A673 (cell line): ENCODE results near the gene CIAO3. TPM values are rescaled to one million over a fixed set of nuclear protein-coding genes. Genes with fewer than 3 reads are reported as not detected.

Experiments
- BruUV-seq: library from RNA; stranded (reverse); fragments of 400-500 nt; replicated peaks from 2 replicates; lab custom pipeline; 2021; lab: Mats Ljungman, UMichigan
- CTCF ChIA-PET: fragments of 300-600 bp; sonication (Branson Sonifier 250); formaldehyde crosslinking; loops from one replicate; lab custom pipeline; 2022; ENCODE audit warnings: antibody characterized with exemption; lab: Charles Lee
- POLR2A ChIA-PET: fragments of 300-600 bp; sonication (Branson Sonifier 250); formaldehyde crosslinking; loops from one replicate; lab custom pipeline; 2022; ENCODE audit warnings: antibody characterized with exemption; ENCODE audit not compliant: low non-redundant PET; lab: Charles Lee
- DNase-seq: peaks from one replicate; pipeline ENCODE4 v3.0.0-alpha.2; 2015; ENCODE audit warnings: low spot score
- H3K27ac ChIP-seq: fragments of 200-600 bp; sonication (generic); 2 replicates; pipeline ENCODE4 v1.5.1; 2016; ENCODE audit warnings: mixed run types, low read depth, mild to moderate bottlenecking, mixed read lengths, antibody characterized with exemption, low read length; ENCODE audit not compliant: poor library complexity, severe bottlenecking
- H3K27me3 ChIP-seq: fragments of 200-600 bp; sonication (generic); replicated peaks from 2 replicates; pipeline ENCODE4 v1.6.1; 2017; ENCODE audit warnings: mixed run types, low read depth, mild to moderate bottlenecking, mixed read lengths, antibody characterized with exemption, low read length; ENCODE audit not compliant: insufficient read depth, poor library complexity
- H3K36me3 ChIP-seq: fragments of 200-600 bp; sonication (generic); 2 replicates; pipeline ENCODE4 v1.6.1; 2016; ENCODE audit warnings: mixed run types, mild to moderate bottlenecking, mixed read lengths, antibody characterized with exemption, low read length; ENCODE audit not compliant: insufficient read depth, poor library complexity, severe bottlenecking
- H3K4me1 ChIP-seq: fragments of 200-600 bp; sonication (generic); 2 replicates; pipeline ENCODE4 v1.6.1; 2017; ENCODE audit warnings: mixed run types, mild to moderate bottlenecking, mixed read lengths, antibody characterized with exemption, low read length; ENCODE audit not compliant: insufficient read depth, poor library complexity, severe bottlenecking
- H3K4me3 ChIP-seq: fragments of 200-600 bp; sonication (generic); 2 replicates; pipeline ENCODE4 v1.5.1; 2016; ENCODE audit warnings: low read depth, mixed run types, mild to moderate bottlenecking, mixed read lengths, low read length; ENCODE audit not compliant: poor library complexity, severe bottlenecking
- H3K9me3 ChIP-seq: fragments of 200-600 bp; sonication (generic); 2 replicates; pipeline ENCODE4 v1.6.1; 2016; ENCODE audit warnings: mixed run types, low read depth, mild to moderate bottlenecking, mixed read lengths, antibody characterized with exemption, low read length; ENCODE audit not compliant: poor library complexity, severe bottlenecking
- CTCF ChIP-seq: fragments of 300-800, 200-600 bp; sonication (generic); conservative IDR thresholded peaks from 2 replicates; pipeline ENCODE4 v1.5.1; 2017; ENCODE audit warnings: low read depth, mild to moderate bottlenecking, antibody characterized with exemption, low read length, moderate library complexity, mixed read lengths
- EZH2 ChIP-seq: fragments of 200-600 bp; sonication (generic); IDR thresholded peaks from 2 replicates; pipeline ENCODE4 v1.6.1; 2017; ENCODE audit warnings: borderline replicate concordance, low read depth, mild to moderate bottlenecking, mixed read lengths, antibody characterized with exemption, low read length; ENCODE audit not compliant: poor library complexity, severe bottlenecking
- intact Hi-C: fragments of 100-400 bp; cut with micrococcal nuclease; formaldehyde crosslinking; loops from one replicate; pipeline ENCODE4 v1.10.0; 2022; ENCODE audit not compliant: unreplicated experiment
- total RNA-seq: library from RNA; stranded (reverse); gene quantifications from 2 replicates; pipeline ENCODE4 v1.2.3, GENCODE V29; 2021

Gene CIAO3
- total RNA-seq, 1 experiment from 2014 or later, result 48.4 TPM

- Histone ChIP-seq H3K4me3 (peak overlapping the region; percentile 89), H3K36me3 (peaks cover 4% of the 10 kb centered on the region), H3K4me1 (peaks cover 12% of the 10 kb centered on the region), H3K27ac (peak overlapping the region; percentile 82), H3K27me3 (peaks cover 19% of the 10 kb centered on the region), H3K9me3 (no peaks in the 10 kb centered on the region)
- no peak for DNase-seq
- BruUV-seq, result no TSS peak
- CTCF ChIA-PET, result no interaction called here
- intact Hi-C loops, result loop anchor here (5.0 kb wide), 1 partner anchor 297 kb away; no protein-coding TSS in a partner anchor
- TF ChIP-seq CTCF, result no peak
- TF ChIP-seq EZH2, result no peak
- POLR2A ChIA-PET, result no interaction called here
Observed at GRCh38 chr16:689175-689897, 51.5 kb downstream of the CIAO3 start.

GRCh38 chr16:687499-687898 lies 53.3 kb downstream of the CIAO3 start:
- Histone ChIP-seq H3K27ac (no peak overlapping the region), H3K4me1 (peaks cover 18% of the 10 kb centered on the region), H3K36me3 (peaks cover 13% of the 10 kb centered on the region), H3K9me3 (no peaks in the 10 kb centered on the region), H3K27me3 (peaks cover 2% of the 10 kb centered on the region), H3K4me3 (no peak overlapping the region)
- intact Hi-C loops, result loop anchor here (5.0 kb wide), 1 partner anchor 295 kb away; no protein-coding TSS in a partner anchor
- TF ChIP-seq CTCF (no peak), EZH2 (no peak)
- BruUV-seq, result no TSS peak
- DNase-seq, result no peak
- POLR2A ChIA-PET, result no interaction called here
- CTCF ChIA-PET, result no interaction called here

- no peaks in the 10 kb centered on the region for H3K27me3 ChIP-seq
- no TSS peak for BruUV-seq
- POLR2A ChIA-PET, result no interaction called here
- CTCF ChIA-PET, result interaction anchor here (0.6 kb wide), 1 partner anchor 35 kb away, joined by 3 read pairs; no protein-coding TSS in a partner anchor
- no peaks in the 10 kb centered on the region for H3K9me3 ChIP-seq
- no peak for DNase-seq
- TF ChIP-seq CTCF (no peak), EZH2 (no peak)
- H3K4me3 ChIP-seq, result no peak overlapping the region
- H3K36me3 ChIP-seq, result peaks cover 21% of the 10 kb centered on the region
- intact Hi-C loops, result loop anchor here (5.0 kb wide), 1 partner anchor 294 kb away; no protein-coding TSS in a partner anchor
- H3K4me1 ChIP-seq, result peaks cover 24% of the 10 kb centered on the region
- H3K27ac ChIP-seq, result no peak overlapping the region
Observed at GRCh38 chr16:686459-687260, 54.1 kb downstream of the CIAO3 start.
